ENCODE data around the gene CPB1. TPM values are rescaled to one million over a fixed set of nuclear protein-coding genes. Genes with fewer than 3 reads are reported as not detected.
A peak's percentile ranks its signal among the peaks of the same experiment; 100 is the strongest.

CPB1 gene
- total RNA-seq, 4 donors from 2014 or later = 0.41 TPM; not detected in 3

DNA sequence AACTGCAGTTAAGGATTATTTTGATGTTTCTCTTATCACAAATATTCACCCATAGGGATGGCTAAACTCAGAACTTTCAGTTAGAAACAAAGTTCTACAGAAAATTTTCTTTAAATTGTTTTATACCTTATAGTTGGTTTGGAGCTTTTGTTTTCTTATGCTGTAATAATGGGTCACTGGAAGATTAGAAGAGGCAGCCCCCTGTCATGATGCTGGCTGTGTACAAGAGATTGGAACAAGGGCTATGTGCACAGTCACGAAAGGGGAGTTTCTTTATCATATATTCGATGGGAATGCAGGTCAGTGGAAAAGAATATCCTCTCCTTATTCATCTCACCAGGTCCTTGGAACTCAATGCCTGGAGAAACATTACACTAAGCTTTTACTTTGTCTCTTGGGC, 25.5 kb downstream of the CPB1 start:
- no peak overlapping the region for H3K27ac ChIP-seq
- H3K4me3 ChIP-seq = no peak overlapping the region
- H3K36me3 ChIP-seq = no peaks in the 10 kb centered on the region
- no peak for DNase-seq
- H3K9me3 ChIP-seq = no peaks in the 10 kb centered on the region
- TF ChIP-seq, protein P1, sequence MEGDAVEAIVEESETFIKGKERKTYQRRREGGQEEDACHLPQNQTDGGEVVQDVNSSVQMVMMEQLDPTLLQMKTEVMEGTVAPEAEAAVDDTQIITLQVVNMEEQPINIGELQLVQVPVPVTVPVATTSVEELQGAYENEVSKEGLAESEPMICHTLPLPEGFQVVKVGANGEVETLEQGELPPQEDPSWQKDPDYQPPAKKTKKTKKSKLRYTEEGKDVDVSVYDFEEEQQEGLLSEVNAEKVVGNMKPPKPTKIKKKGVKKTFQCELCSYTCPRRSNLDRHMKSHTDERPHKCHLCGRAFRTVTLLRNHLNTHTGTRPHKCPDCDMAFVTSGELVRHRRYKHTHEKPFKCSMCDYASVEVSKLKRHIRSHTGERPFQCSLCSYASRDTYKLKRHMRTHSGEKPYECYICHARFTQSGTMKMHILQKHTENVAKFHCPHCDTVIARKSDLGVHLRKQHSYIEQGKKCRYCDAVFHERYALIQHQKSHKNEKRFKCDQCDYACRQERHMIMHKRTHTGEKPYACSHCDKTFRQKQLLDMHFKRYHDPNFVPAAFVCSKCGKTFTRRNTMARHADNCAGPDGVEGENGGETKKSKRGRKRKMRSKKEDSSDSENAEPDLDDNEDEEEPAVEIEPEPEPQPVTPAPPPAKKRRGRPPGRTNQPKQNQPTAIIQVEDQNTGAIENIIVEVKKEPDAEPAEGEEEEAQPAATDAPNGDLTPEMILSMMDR (IDR thresholded peaks at IDR 0.05) = no peak
- TF ChIP-seq POLR2A (IDR thresholded peaks at IDR 0.05) (no peak), POLR2AphosphoS5 (IDR thresholded peaks at IDR 0.05) (no peak), EP300 (IDR thresholded peaks at IDR 0.05; ENCODE audit: low read depth) (no peak)
- in situ Hi-C loops (cut with MboI; ENCODE audit: low pct_ligation_motif_present in 1 of 4, low pct_unique_long_range_greater_than_20kb in 1 of 4, low sequenced_read_pairs in 3 of 4) = no loop called here
- no peaks in the 10 kb centered on the region for H3K27me3 ChIP-seq
- WGBS, 2 donors (ENCODE audit: low coverage in 1 of 2) = 67 to 86% methylated on average over 2 of the region's 2 CpGs
- intact Hi-C loops (cut with DNase I; ENCODE audit: low total_unique reads) = no loop called here
- peaks cover 0 to 3% (median 0%) of the 10 kb centered on the region in 4 donors for H3K4me1 ChIP-seq

DNA sequence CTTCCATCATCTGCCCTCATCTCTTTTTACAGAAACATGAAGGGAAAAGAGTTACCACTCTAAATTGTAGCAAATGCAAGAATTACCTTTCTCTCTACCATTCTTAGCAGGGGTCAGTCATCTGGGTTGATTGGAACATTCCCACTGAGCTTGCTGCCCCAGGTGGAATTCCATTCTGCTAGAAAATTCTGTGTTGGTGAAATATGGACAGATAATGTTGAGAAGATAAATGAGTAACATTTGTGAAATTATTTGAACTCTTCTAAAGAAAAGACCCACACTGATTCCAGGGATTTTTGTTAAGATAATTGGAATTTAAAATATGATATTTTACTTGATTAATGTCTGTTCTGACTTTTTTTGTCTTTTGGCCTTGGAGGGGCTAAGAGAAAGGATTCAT, 26.4 kb downstream of the CPB1 start:
- in situ Hi-C loops (cut with MboI; ENCODE audit: low pct_ligation_motif_present in 1 of 4, low pct_unique_long_range_greater_than_20kb in 1 of 4, low sequenced_read_pairs in 3 of 4) = no loop called here

DNA sequence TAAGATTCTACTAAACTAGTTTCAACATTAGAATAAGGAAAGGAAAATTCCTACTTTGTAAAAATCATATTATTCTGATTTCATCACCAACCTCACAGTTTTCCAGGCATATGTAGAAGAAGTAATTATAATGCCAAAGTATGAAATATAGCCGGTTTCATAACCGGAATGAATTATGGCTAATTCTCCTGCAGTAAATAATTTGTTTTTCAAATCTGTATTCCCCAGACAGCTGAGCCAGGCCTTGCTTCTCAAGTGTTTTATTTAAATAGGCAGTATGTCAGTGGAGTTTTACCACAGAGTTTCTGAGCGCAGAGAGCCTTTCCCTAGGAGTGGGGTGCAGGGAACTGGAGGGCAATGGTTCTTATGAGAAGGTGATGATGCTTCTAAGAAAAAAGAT, 28.8 kb downstream of the CPB1 start:
- TF ChIP-seq, protein P1 (IDR thresholded peaks at IDR 0.05) = no peak
- TF ChIP-seq EP300 (IDR thresholded peaks at IDR 0.05; ENCODE audit: low read depth) (no peak), POLR2A (IDR thresholded peaks at IDR 0.05) (no peak), POLR2AphosphoS5 (IDR thresholded peaks at IDR 0.05) (no peak)
- in situ Hi-C loops (cut with MboI; ENCODE audit: low pct_ligation_motif_present in 1 of 4, low pct_unique_long_range_greater_than_20kb in 1 of 4, low sequenced_read_pairs in 3 of 4) = no loop called here
- no peak overlapping the region for H3K4me3 ChIP-seq
- intact Hi-C loops (cut with DNase I; ENCODE audit: low total_unique reads) = no loop called here
- H3K4me1 ChIP-seq = peaks cover 0 to 3% (median 0%) of the 10 kb centered on the region in 4 donors
- DNase-seq = no peak
- 83 to 86% methylated on average over 3 of the region's 3 CpGs for WGBS, 2 donors (ENCODE audit: low coverage in 1 of 2)
- no peaks in the 10 kb centered on the region for H3K36me3 ChIP-seq
- no peaks in the 10 kb centered on the region for H3K27me3 ChIP-seq
- H3K9me3 ChIP-seq = no peaks in the 10 kb centered on the region
- H3K27ac ChIP-seq = no peak overlapping the region

More for the DNA sequence above, 26.4 kb downstream of the CPB1 start:
- DNase-seq = no peak
- Histone ChIP-seq H3K9me3 (no peaks in the 10 kb centered on the region), H3K36me3 (no peaks in the 10 kb centered on the region), H3K27ac (no peak overlapping the region), H3K27me3 (no peaks in the 10 kb centered on the region), H3K4me1 (peaks cover 0 to 3% (median 0%) of the 10 kb centered on the region in 4 donors), H3K4me3 (no peak overlapping the region)
- intact Hi-C loops (cut with DNase I; ENCODE audit: low total_unique reads) = no loop called here
- no peak for TF ChIP-seq POLR2AphosphoS5 (IDR thresholded peaks at IDR 0.05)

DNA sequence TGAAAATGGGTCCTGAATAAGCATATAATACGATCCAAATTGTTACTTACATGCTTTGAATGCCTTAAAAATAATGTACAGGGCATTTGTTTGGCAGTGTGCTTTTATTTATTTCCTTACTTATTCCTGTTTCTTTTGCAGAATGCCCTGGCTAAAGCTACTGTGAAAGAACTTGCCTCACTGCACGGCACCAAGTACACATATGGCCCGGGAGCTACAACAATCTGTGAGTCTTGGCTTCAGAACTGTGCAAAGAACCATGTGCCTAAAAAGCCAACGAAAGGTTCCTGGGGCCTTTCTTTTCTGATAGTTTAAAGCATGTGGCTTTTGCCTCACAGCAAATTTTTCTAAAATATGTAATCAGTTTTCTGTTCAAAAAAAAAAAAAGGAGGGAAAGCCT, 29.7 kb downstream of the CPB1 start:
- no peaks in the 10 kb centered on the region for H3K27me3 ChIP-seq
- no peaks in the 10 kb centered on the region for H3K9me3 ChIP-seq
- no peak for DNase-seq
- peaks cover 0 to 3% (median 0%) of the 10 kb centered on the region in 4 donors for H3K4me1 ChIP-seq
- no peaks in the 10 kb centered on the region for H3K36me3 ChIP-seq
- intact Hi-C loops (cut with DNase I; ENCODE audit: low total_unique reads) (no loop called here), in situ Hi-C loops (cut with MboI; ENCODE audit: low pct_ligation_motif_present in 1 of 4, low pct_unique_long_range_greater_than_20kb in 1 of 4, low sequenced_read_pairs in 3 of 4) (no loop called here)
- TF ChIP-seq POLR2A (IDR thresholded peaks at IDR 0.05) = no peak
- TF ChIP-seq, protein P1 (IDR thresholded peaks at IDR 0.05) = no peak
- no peak for TF ChIP-seq POLR2AphosphoS5 (IDR thresholded peaks at IDR 0.05)
- no peak for TF ChIP-seq EP300 (IDR thresholded peaks at IDR 0.05; ENCODE audit: low read depth)
- no peak overlapping the region for H3K4me3 ChIP-seq
- WGBS, 2 donors (ENCODE audit: low coverage in 1 of 2) = 73 to 83% methylated on average over 4 of the region's 4 CpGs
- no peak overlapping the region for H3K27ac ChIP-seq

DNA sequence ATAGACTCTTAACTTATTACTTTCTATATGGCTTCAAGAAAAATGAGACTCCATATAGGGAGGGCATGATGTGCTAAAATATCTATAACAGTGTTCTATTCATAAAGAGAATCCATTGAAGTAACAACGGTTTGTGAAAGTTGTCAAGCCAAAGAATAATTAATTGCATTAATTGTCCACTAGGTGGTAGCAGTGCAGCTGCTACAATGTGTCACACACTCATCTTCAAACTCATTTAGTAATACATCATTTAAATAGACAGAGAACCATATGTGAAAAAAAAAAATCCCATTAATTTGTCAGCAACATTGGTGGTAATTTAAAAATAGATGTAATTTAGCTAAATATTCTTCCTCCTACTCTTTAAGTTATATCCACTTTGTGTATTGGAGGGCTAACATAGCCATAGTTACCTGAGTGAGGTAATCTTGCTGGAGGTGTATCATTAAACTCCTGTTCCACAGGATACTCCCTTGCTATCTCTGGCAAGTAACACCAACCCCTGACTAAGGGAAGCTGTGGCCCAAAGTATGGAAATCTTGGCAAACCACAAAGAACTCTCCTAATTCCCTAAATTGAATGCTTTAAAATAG, 33.8 kb downstream of the CPB1 start:
- WGBS, 2 donors (ENCODE audit: low coverage in 1 of 2) = 0 to 2% methylated on average over 1 of the region's 1 CpG
- intact Hi-C loops (cut with DNase I; ENCODE audit: low total_unique reads) = loop anchor here (5.0 kb wide), 1 partner anchor 86 kb away; no protein-coding TSS in a partner anchor
- H3K27ac ChIP-seq = no peak overlapping the region

More for the DNA sequence above, 33.8 kb downstream of the CPB1 start:
- Histone ChIP-seq H3K4me3 (no peak overlapping the region), H3K4me1 (no peaks in the 10 kb centered on the region), H3K27me3 (no peaks in the 10 kb centered on the region), H3K36me3 (no peaks in the 10 kb centered on the region), H3K9me3 (no peaks in the 10 kb centered on the region)
- in situ Hi-C loops (cut with MboI; ENCODE audit: low pct_ligation_motif_present in 1 of 4, low pct_unique_long_range_greater_than_20kb in 1 of 4, low sequenced_read_pairs in 3 of 4) = loop anchor here in 2 of 4 donors (5.0 kb wide), 1 partner anchor 86 kb away; no protein-coding TSS in a partner anchor
- TF ChIP-seq EP300 (IDR thresholded peaks at IDR 0.05; ENCODE audit: low read depth) = no peak
- TF ChIP-seq, protein P1 (IDR thresholded peaks at IDR 0.05) = peak; percentile 72 to 82 (median 75)
- DNase-seq = no peak
